DOHH2 (cell line): ENCODE results near the gene WWOX.

Experiments used
- H3F3A ChIP-seq: fragments of 200-600 bp; sonication (generic), shearing (Covaris generic); 2 replicates; pipeline ENCODE4 v1.6.0; 2016; ENCODE audit warnings: antibody characterized with exemption, mild to moderate bottlenecking; ENCODE audit not compliant: control insufficient read depth, insufficient read depth
- H3K27ac ChIP-seq: fragments of 200-600 bp; sonication (generic); 2 replicates; pipeline ENCODE4 v1.5.1; 2014; ENCODE audit warnings: low read depth, mild to moderate bottlenecking, low read length, moderate library complexity
- H3K27me3 ChIP-seq: fragments of 200-600 bp; sonication (generic); 2 replicates; pipeline ENCODE4 v1.6.1; 2014; ENCODE audit warnings: mild to moderate bottlenecking, low read length, mixed read lengths; ENCODE audit not compliant: control insufficient read depth
- H3K36me3 ChIP-seq: fragments of 200-600 bp; sonication (generic); 2 replicates; pipeline ENCODE4 v1.6.1; 2014; ENCODE audit warnings: mild to moderate bottlenecking, low read length, moderate library complexity, mixed read lengths; ENCODE audit not compliant: control insufficient read depth
- H3K4me1 ChIP-seq: fragments of 200-600 bp; sonication (generic); 2 replicates; pipeline ENCODE4 v1.6.1; 2014; ENCODE audit warnings: mild to moderate bottlenecking, low read length, mixed read lengths; ENCODE audit not compliant: control insufficient read depth
- H3K4me2 ChIP-seq: fragments of 200-600 bp; sonication (generic); 2 replicates; pipeline ENCODE4 v1.6.0; 2014; ENCODE audit warnings: mild to moderate bottlenecking, low read length, moderate library complexity
- H3K4me3 ChIP-seq: fragments of 200-600 bp; sonication (generic); 2 replicates; pipeline ENCODE4 v1.5.1; 2014; ENCODE audit warnings: mild to moderate bottlenecking, low read length, mixed read lengths
- H3K79me2 ChIP-seq: fragments of 200-600 bp; sonication (generic); 2 replicates; pipeline ENCODE4 v1.6.1; 2014; ENCODE audit warnings: mild to moderate bottlenecking, low read length, mixed read lengths; ENCODE audit not compliant: control insufficient read depth
- H3K9me2 ChIP-seq: fragments of 200-600 bp; sonication (generic); replicated peaks from 2 replicates; pipeline ENCODE4 v1.6.1; 2014; ENCODE audit warnings: mild to moderate bottlenecking, low read length, mixed read lengths; ENCODE audit not compliant: control insufficient read depth
- H3K9me3 ChIP-seq: fragments of 200-600 bp; sonication (generic); 2 replicates; pipeline ENCODE4 v1.6.1; 2014; ENCODE audit warnings: antibody characterized with exemption, low read length, mixed read lengths; ENCODE audit not compliant: control insufficient read depth, insufficient read depth
- H4K20me1 ChIP-seq: fragments of 200-600 bp; sonication (generic); 2 replicates; pipeline ENCODE4 v1.6.0; 2014; ENCODE audit warnings: low read depth, mild to moderate bottlenecking, antibody characterized with exemption, low read length, moderate library complexity; ENCODE audit not compliant: control insufficient read depth, insufficient read depth
- EZH2phosphoT487 ChIP-seq: fragments of 200-600 bp; sonication (generic); IDR thresholded peaks from 2 replicates; pipeline ENCODE4 v1.6.1; 2017; ENCODE audit warnings: borderline replicate concordance, mild to moderate bottlenecking, antibody characterized with exemption, low read length, moderate library complexity, mixed read lengths
- TF ChIP-seq, protein P1 (sequence below): fragments of 200-600 bp; sonication (generic); IDR thresholded peaks from one replicate; pipeline ENCODE4 v1.5.1; 2014; ENCODE audit warnings: antibody characterized with exemption, mild to moderate bottlenecking, low read depth, low read length; ENCODE audit not compliant: poor library complexity, severe bottlenecking

The WWOX gene

DNA sequence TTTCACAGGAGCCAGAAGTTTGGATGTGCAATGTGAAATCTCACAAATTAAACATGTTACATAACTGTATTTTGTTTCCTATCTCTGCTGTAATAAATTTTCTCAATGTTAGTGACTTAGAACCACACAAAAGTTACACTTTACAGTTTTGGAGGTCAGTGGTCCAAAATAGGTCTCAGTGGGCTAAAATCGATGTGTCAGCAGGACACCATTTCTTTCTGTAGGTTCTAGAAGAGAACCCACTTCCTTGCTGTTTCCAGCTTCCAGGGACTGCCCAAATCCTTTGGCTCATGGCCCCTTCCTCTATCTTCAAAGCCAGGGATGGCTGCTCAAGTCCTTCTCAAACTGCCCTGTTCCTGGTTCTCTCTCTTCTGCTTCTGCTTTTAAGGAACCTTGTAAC, 252.7 kb downstream of the WWOX start:
- no peak overlapping the region for H3K27ac ChIP-seq
- no peaks in the 10 kb centered on the region for H3K36me3 ChIP-seq
- no peaks in the 10 kb centered on the region for H3K9me3 ChIP-seq
- H3K4me1 ChIP-seq, result no peaks in the 10 kb centered on the region
- H3K4me2 ChIP-seq, result no peak overlapping the region
- no peaks in the 10 kb centered on the region for H4K20me1 ChIP-seq
- H3K9me2 ChIP-seq, result no peaks in the 10 kb centered on the region
- H3K4me3 ChIP-seq, result no peak overlapping the region
- H3K27me3 ChIP-seq, result no peaks in the 10 kb centered on the region
- H3K79me2 ChIP-seq, result no peaks in the 10 kb centered on the region
- TF ChIP-seq, protein P1, sequence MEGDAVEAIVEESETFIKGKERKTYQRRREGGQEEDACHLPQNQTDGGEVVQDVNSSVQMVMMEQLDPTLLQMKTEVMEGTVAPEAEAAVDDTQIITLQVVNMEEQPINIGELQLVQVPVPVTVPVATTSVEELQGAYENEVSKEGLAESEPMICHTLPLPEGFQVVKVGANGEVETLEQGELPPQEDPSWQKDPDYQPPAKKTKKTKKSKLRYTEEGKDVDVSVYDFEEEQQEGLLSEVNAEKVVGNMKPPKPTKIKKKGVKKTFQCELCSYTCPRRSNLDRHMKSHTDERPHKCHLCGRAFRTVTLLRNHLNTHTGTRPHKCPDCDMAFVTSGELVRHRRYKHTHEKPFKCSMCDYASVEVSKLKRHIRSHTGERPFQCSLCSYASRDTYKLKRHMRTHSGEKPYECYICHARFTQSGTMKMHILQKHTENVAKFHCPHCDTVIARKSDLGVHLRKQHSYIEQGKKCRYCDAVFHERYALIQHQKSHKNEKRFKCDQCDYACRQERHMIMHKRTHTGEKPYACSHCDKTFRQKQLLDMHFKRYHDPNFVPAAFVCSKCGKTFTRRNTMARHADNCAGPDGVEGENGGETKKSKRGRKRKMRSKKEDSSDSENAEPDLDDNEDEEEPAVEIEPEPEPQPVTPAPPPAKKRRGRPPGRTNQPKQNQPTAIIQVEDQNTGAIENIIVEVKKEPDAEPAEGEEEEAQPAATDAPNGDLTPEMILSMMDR, result no peak
- no peak for TF ChIP-seq EZH2phosphoT487
- no peaks in the 10 kb centered on the region for H3F3A ChIP-seq

DNA sequence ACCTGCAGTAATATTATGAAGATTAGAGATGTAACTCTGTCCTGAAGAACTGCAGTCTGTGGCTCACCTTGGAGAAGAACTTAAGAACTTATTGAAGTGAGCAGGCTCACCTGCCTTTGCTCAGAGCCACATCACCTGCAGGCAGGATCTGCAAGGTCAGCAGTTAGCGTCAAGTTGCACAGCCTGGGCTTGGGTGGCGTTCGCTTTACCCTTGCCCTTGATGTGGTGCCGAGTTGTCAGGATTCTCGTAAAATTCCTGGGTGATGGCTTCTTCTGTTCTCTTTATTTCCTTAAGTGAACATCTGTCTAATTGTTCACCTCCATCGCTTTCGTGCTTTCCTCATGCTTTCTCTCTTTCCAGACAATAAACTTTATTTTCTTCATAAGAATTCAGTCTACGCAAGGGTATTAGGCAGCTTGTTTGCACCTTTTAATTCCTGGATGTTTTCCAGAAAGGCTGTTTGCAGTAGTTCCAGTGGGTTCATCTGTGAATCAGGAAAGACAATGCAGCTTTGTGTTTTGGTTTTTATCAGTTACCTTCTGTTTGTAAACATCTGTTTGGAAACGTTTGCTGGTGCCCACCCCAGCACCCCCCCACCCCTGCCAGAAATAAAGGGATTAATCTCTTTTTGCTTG, 254.3 kb downstream of the WWOX start:
- no peaks in the 10 kb centered on the region for H3F3A ChIP-seq
- no peaks in the 10 kb centered on the region for H3K79me2 ChIP-seq
- no peaks in the 10 kb centered on the region for H3K9me3 ChIP-seq
- no peaks in the 10 kb centered on the region for H3K9me2 ChIP-seq
- H3K4me1 ChIP-seq, result no peaks in the 10 kb centered on the region
- H3K27me3 ChIP-seq, result no peaks in the 10 kb centered on the region
- no peak for TF ChIP-seq EZH2phosphoT487
- TF ChIP-seq, protein P1, result no peak
- H4K20me1 ChIP-seq, result no peaks in the 10 kb centered on the region
- no peak overlapping the region for H3K4me2 ChIP-seq
- H3K27ac ChIP-seq, result no peak overlapping the region
- no peaks in the 10 kb centered on the region for H3K36me3 ChIP-seq
- H3K4me3 ChIP-seq, result no peak overlapping the region

DNA sequence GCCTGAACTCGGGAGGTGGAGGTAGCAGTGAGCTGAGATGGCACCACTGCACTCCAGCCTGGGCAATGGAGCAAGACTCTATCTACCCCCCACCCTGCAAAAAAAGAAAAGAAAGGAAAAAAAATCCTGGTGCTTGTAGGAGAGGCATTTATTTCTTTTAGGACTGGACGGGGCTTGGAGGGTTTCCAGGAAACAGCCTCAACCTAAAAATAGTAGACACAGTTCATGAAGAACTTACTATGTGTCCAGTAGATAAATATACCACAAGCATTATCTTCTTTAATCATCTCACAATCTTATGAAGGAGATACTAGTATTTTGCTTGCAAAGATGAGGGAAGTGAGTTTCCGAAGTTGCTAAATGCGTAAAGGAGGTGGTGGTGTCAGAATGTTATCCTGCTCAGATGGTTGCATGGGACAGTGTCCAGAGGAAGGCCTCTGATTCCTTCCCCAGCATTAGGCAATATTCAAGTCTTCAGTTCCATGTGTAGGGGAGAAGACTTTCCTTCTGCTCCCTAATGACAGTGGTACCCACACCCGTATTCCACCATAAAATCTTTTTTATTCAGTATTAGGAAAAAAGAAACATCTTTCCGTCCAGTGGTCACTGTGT, 263.2 kb downstream of the WWOX start:
- no peaks in the 10 kb centered on the region for H3K36me3 ChIP-seq
- H4K20me1 ChIP-seq, result no peaks in the 10 kb centered on the region
- no peaks in the 10 kb centered on the region for H3K9me3 ChIP-seq

More for the DNA sequence above, 263.2 kb downstream of the WWOX start:
- TF ChIP-seq EZH2phosphoT487, result no peak
- TF ChIP-seq, protein P1, result no peak
- Histone ChIP-seq H3K27me3 (no peaks in the 10 kb centered on the region), H3K4me2 (no peak overlapping the region), H3F3A (no peaks in the 10 kb centered on the region), H3K79me2 (no peaks in the 10 kb centered on the region), H3K27ac (no peak overlapping the region), H3K4me3 (no peak overlapping the region), H3K4me1 (no peaks in the 10 kb centered on the region), H3K9me2 (no peaks in the 10 kb centered on the region)
